ENCODE data around the gene ZNF778. TPM values are rescaled to one million over a fixed set of nuclear protein-coding genes. Genes with fewer than 3 reads are reported as not detected.
A peak's percentile ranks its signal among the peaks of the same experiment; 100 is the strongest.

ZNF778 gene
- total and polyA plus RNA-seq, 2 of the 13 experiments (the other 11 are each of a cell fraction or from before 2014, with no cell fraction given): 3.8 to 7.2 TPM

GRCh38 chr16:89232107-89232506, 14.6 kb downstream of the ZNF778 start (continued):
- TF ChIP-seq MAFG (CRISPR knock-in tag; IDR thresholded peaks at IDR 0.05) (0 out of 2 replicates have a peak, but pooled peaks have one; percentile 12), PAX8 (CRISPR knock-in tag; IDR thresholded peaks at IDR 0.05; ENCODE audit: borderline replicate concordance) (no peak), SMARCE1 (IDR thresholded peaks at IDR 0.05; ENCODE audit: borderline replicate concordance) (no peak), ZFP37 (CRISPR knock-in tag; IDR thresholded peaks at IDR 0.05; ENCODE audit: borderline replicate concordance) (no peak), KIAA2018 (CRISPR knock-in tag; IDR thresholded peaks at IDR 0.05; ENCODE audit: borderline replicate concordance) (no peak), FOXO1 (CRISPR knock-in tag; IDR thresholded peaks at IDR 0.05) (peak; percentile 75; the same call in 1 of the 2 replicates), ZFP62 (CRISPR knock-in tag; IDR thresholded peaks at IDR 0.05) (no peak), ZNF550 (CRISPR knock-in tag; IDR thresholded peaks at IDR 0.05; ENCODE audit: borderline replicate concordance) (no peak), SOX5 (CRISPR knock-in tag; IDR thresholded peaks at IDR 0.05; ENCODE audit: borderline replicate concordance) (no peak; the same call in 1 of the 2 replicates), ZNF24 (IDR thresholded peaks at IDR 0.05) (no peak), FOXP1 (IDR thresholded peaks at IDR 0.05) (no peak), FOXP1 (CRISPR knock-in tag; IDR thresholded peaks at IDR 0.05) (0 out of 2 replicates have a peak, but pooled peaks have one; percentile 21), ZBTB1 (CRISPR knock-in tag; IDR thresholded peaks at IDR 0.05; ENCODE audit: borderline replicate concordance) (no peak), ZBTB40 (IDR thresholded peaks at IDR 0.05) (no peak), ZBTB40 (CRISPR knock-in tag; IDR thresholded peaks at IDR 0.05) (no peak; the same call in 1 of the 2 replicates)

Measured in HepG2 (cell line).